ENCODE results near the gene WNT2B. TPM values are rescaled to one million over a fixed set of nuclear protein-coding genes. Genes with fewer than 3 reads are reported as not detected.

Gene WNT2B
- 5.8 and 6.7 TPM in 2 replicates for total RNA-seq (2022)
- Bru-seq, nascent RNA = percentile 59 among the genes with signal in this experiment
- percentile 74 among the genes with signal in this experiment for BruChase-seq, experiment 1, labeled RNA remaining after a 6-hour chase
- percentile 66 among the genes with signal in this experiment for BruChase-seq, experiment 2, labeled RNA remaining after a 2-hour chase
- long read RNA-seq, partial matches to known transcripts = 0 of 5 reads
- long read RNA-seq, other reads (novel, unspliced or antisense) = 3 of 5 reads

- Mint-ChIP-seq H3K27me3 (ENCODE audit: unreplicated experiment) (peaks cover 30% of the 10 kb centered on the region), H3K4me3 (ENCODE audit: low read depth, unreplicated experiment) (peak within 1 kb of the TSS; percentile 69), H3K36me3 (ENCODE audit: insufficient read depth, unreplicated experiment) (peaks cover 17% of the 10 kb centered on the region), H3K4me1 (ENCODE audit: low read depth, unreplicated experiment) (no peaks in the 10 kb centered on the region), H3K27ac (ENCODE audit: unreplicated experiment) (peak within 1 kb of the TSS; percentile 16), H3K9me3 (ENCODE audit: low read depth, unreplicated experiment) (no peaks in the 10 kb centered on the region)
- intact Hi-C loops (cut with micrococcal nuclease; ENCODE audit: unreplicated experiment) = loop anchor here (10.0 kb wide), 1 partner anchor 106 kb away; the partner anchor contains the start of genes CAPZA1 and ST7L
- CTCF ChIA-PET = no interaction called here
- DNase-seq = peak; percentile 40
- no TSS peak for BruUV-seq (replicated peaks)
- TF ChIP-seq CTCF (IDR thresholded peaks at IDR 0.05; ENCODE audit: unreplicated experiment) = no peak
Measured at GRCh38 chr1:112508278-112509004, at the start of gene WNT2B. Gene WNT2B, plus strand, starts transcription at chr1:112508965. Its CDS starts 298 bp downstream, at chr1:112509263.

- Mint-ChIP-seq H3K27ac (ENCODE audit: unreplicated experiment) (no peak overlapping the region), H3K36me3 (ENCODE audit: insufficient read depth, unreplicated experiment) (peaks cover 28% of the 10 kb centered on the region), H3K9me3 (ENCODE audit: low read depth, unreplicated experiment) (no peaks in the 10 kb centered on the region), H3K27me3 (ENCODE audit: unreplicated experiment) (no peaks in the 10 kb centered on the region), H3K4me3 (ENCODE audit: low read depth, unreplicated experiment) (no peak overlapping the region), H3K4me1 (ENCODE audit: low read depth, unreplicated experiment) (peaks cover 20% of the 10 kb centered on the region)
- CTCF ChIA-PET = no interaction called here
- no peak for TF ChIP-seq CTCF (IDR thresholded peaks at IDR 0.05; ENCODE audit: unreplicated experiment)
- BruUV-seq (replicated peaks) = no TSS peak
- no peak for DNase-seq
- intact Hi-C loops (cut with micrococcal nuclease; ENCODE audit: unreplicated experiment) = no loop called here
Measured at GRCh38 chr1:112460615-112461014, 48.1 kb upstream of the WNT2B start.

GRCh38 chr1:112461200-112461871 lies 47.4 kb upstream of the WNT2B start:
- DNase-seq = no peak
- Mint-ChIP-seq H3K27ac (ENCODE audit: unreplicated experiment) (no peak overlapping the region), H3K4me1 (ENCODE audit: low read depth, unreplicated experiment) (peaks cover 28% of the 10 kb centered on the region), H3K27me3 (ENCODE audit: unreplicated experiment) (no peaks in the 10 kb centered on the region), H3K36me3 (ENCODE audit: insufficient read depth, unreplicated experiment) (peaks cover 30% of the 10 kb centered on the region), H3K4me3 (ENCODE audit: low read depth, unreplicated experiment) (no peak overlapping the region), H3K9me3 (ENCODE audit: low read depth, unreplicated experiment) (no peaks in the 10 kb centered on the region)
- no peak for TF ChIP-seq CTCF (IDR thresholded peaks at IDR 0.05; ENCODE audit: unreplicated experiment)
- CTCF ChIA-PET = no interaction called here
- intact Hi-C loops (cut with micrococcal nuclease; ENCODE audit: unreplicated experiment) = no loop called here
- BruUV-seq (replicated peaks) = no TSS peak

- Mint-ChIP-seq H3K36me3 (ENCODE audit: insufficient read depth, unreplicated experiment) (peaks cover 33% of the 10 kb centered on the region), H3K27ac (ENCODE audit: unreplicated experiment) (no peak overlapping the region), H3K4me1 (ENCODE audit: low read depth, unreplicated experiment) (peaks cover 36% of the 10 kb centered on the region), H3K9me3 (ENCODE audit: low read depth, unreplicated experiment) (no peaks in the 10 kb centered on the region), H3K27me3 (ENCODE audit: unreplicated experiment) (no peaks in the 10 kb centered on the region), H3K4me3 (ENCODE audit: low read depth, unreplicated experiment) (no peak overlapping the region)
- intact Hi-C loops (cut with micrococcal nuclease; ENCODE audit: unreplicated experiment) = no loop called here
- CTCF ChIA-PET = no interaction called here
- no peak for DNase-seq
- no peak for TF ChIP-seq CTCF (IDR thresholded peaks at IDR 0.05; ENCODE audit: unreplicated experiment)
- BruUV-seq (replicated peaks) = no TSS peak
Measured at GRCh38 chr1:112462953-112463279, 45.8 kb upstream of the WNT2B start.
